Activated CD8-positive, alpha-beta T cell treated with anti-CD3 and anti-CD28 coated beads, Interleukin-2, amount 10 ng/mL, durations not matched to agents 7 days and 5 days (primary cell): ENCODE data around the gene ENTREP1. TPM values are rescaled to one million over a fixed set of nuclear protein-coding genes. Genes with fewer than 3 reads are reported as not detected.

Source experiments
- ATAC-seq: fragments of 150-1000 bp; cut with Tn5 transposase; one replicate; pipeline ENCODE4 v1.10.0; 2021; ENCODE audit warnings: moderate library complexity
- CTCF ChIA-PET: fragments of 350-600 bp; sonication (Branson Sonifier 250); formaldehyde crosslinking; loops from one replicate; lab custom pipeline; 2021; ENCODE audit warnings: antibody characterized with exemption; lab: Charles Lee
- POLR2A ChIA-PET: fragments of 350-600 bp; sonication (Branson Sonifier 250); formaldehyde crosslinking; loops from one replicate; lab custom pipeline; 2021; ENCODE audit warnings: antibody characterized with exemption; lab: Charles Lee
- DNase-seq: peaks from one replicate; pipeline ENCODE4 v3.0.0-alpha.2; 2020
- H3K27ac Mint-ChIP-seq: one replicate; pipeline ENCODE4 v1.8.0; 2021; ENCODE audit warnings: mild to moderate bottlenecking, mixed read lengths
- H3K27me3 Mint-ChIP-seq: one replicate; pipeline ENCODE4 v1.8.0; 2021; ENCODE audit warnings: low read depth, mixed read lengths
- H3K36me3 Mint-ChIP-seq: one replicate; pipeline ENCODE4 v1.8.0; 2021; ENCODE audit warnings: low read depth, mixed read lengths
- H3K4me1 Mint-ChIP-seq: one replicate; pipeline ENCODE4 v1.8.0; 2021; ENCODE audit warnings: low read depth, mixed read lengths
- H3K4me3 Mint-ChIP-seq: one replicate; pipeline ENCODE4 v1.8.0; 2021; ENCODE audit warnings: mild to moderate bottlenecking, mixed read lengths
- H3K9me3 Mint-ChIP-seq: one replicate; pipeline ENCODE4 v1.8.0; 2022; ENCODE audit warnings: mixed read lengths; ENCODE audit not compliant: insufficient read depth
- total RNA-seq, 2 experiments: library from RNA; stranded (reverse); gene quantifications; one replicate each; pipeline ENCODE4 v1.2.3, GENCODE V29; 2021

Gene ENTREP1
- total RNA-seq, 2 experiments from 2014 or later: not detected

- CTCF ChIA-PET: no interaction called here
- no peaks in the 10 kb centered on the region for H3K9me3 Mint-ChIP-seq
- POLR2A ChIA-PET: no interaction called here
- H3K27me3 Mint-ChIP-seq: peaks cover 3% of the 10 kb centered on the region
- no peaks in the 10 kb centered on the region for H3K36me3 Mint-ChIP-seq
- ATAC-seq: no peak
- DNase-seq: no peak
- H3K27ac Mint-ChIP-seq: no peak overlapping the region
- H3K4me1 Mint-ChIP-seq: no peaks in the 10 kb centered on the region
- no peak overlapping the region for H3K4me3 Mint-ChIP-seq
Observed at GRCh38 chr9:69379270-69379982, 54.4 kb downstream of the ENTREP1 start.

- ATAC-seq (no peak), DNase-seq (no peak)
- no peaks in the 10 kb centered on the region for H3K27me3 Mint-ChIP-seq
- ChIA-PET CTCF (no interaction called here), POLR2A (no interaction called here)
- no peak overlapping the region for H3K27ac Mint-ChIP-seq
- no peaks in the 10 kb centered on the region for H3K36me3 Mint-ChIP-seq
- no peak overlapping the region for H3K4me3 Mint-ChIP-seq
- no peaks in the 10 kb centered on the region for H3K4me1 Mint-ChIP-seq
- H3K9me3 Mint-ChIP-seq: no peaks in the 10 kb centered on the region
Observed at GRCh38 chr9:69380301-69380700, 55.3 kb downstream of the ENTREP1 start.

GRCh38 chr9:69380811-69381210 is 55.8 kb downstream of the ENTREP1 start:
- no peaks in the 10 kb centered on the region for H3K27me3 Mint-ChIP-seq
- no peak for ATAC-seq
- POLR2A ChIA-PET: no interaction called here

GRCh38 chr9:69382135-69382534 is 57.1 kb downstream of the ENTREP1 start:
- ChIA-PET CTCF (no interaction called here), POLR2A (no interaction called here)
- Mint-ChIP-seq H3K4me3 (no peak overlapping the region), H3K4me1 (no peaks in the 10 kb centered on the region), H3K36me3 (no peaks in the 10 kb centered on the region), H3K9me3 (no peaks in the 10 kb centered on the region), H3K27me3 (peaks cover 2% of the 10 kb centered on the region), H3K27ac (no peak overlapping the region)
- no peak for DNase-seq
- ATAC-seq: no peak

More at GRCh38 chr9:69380811-69381210, 55.8 kb downstream of the ENTREP1 start:
- Mint-ChIP-seq H3K36me3 (no peaks in the 10 kb centered on the region), H3K27ac (no peak overlapping the region), H3K4me1 (no peaks in the 10 kb centered on the region), H3K9me3 (no peaks in the 10 kb centered on the region), H3K4me3 (no peak overlapping the region)
- DNase-seq: no peak
- CTCF ChIA-PET: no interaction called here

GRCh38 chr9:69385581-69386033 is 60.6 kb downstream of the ENTREP1 start:
- H3K4me3 Mint-ChIP-seq: no peak overlapping the region
- no peaks in the 10 kb centered on the region for H3K9me3 Mint-ChIP-seq
- ATAC-seq (no peak), DNase-seq (no peak)
- CTCF ChIA-PET: no interaction called here
- no peaks in the 10 kb centered on the region for H3K4me1 Mint-ChIP-seq
- no peaks in the 10 kb centered on the region for H3K36me3 Mint-ChIP-seq
- H3K27ac Mint-ChIP-seq: no peak overlapping the region
- peaks cover 2% of the 10 kb centered on the region for H3K27me3 Mint-ChIP-seq
- POLR2A ChIA-PET: no interaction called here

GRCh38 chr9:69386651-69387050 is 61.6 kb downstream of the ENTREP1 start:
- Mint-ChIP-seq H3K36me3 (no peaks in the 10 kb centered on the region), H3K27ac (no peak overlapping the region), H3K27me3 (peaks cover 2% of the 10 kb centered on the region), H3K4me1 (no peaks in the 10 kb centered on the region), H3K9me3 (no peaks in the 10 kb centered on the region), H3K4me3 (no peak overlapping the region)
- ChIA-PET CTCF (no interaction called here), POLR2A (no interaction called here)
- ATAC-seq (no peak), DNase-seq (no peak)

- CTCF ChIA-PET: no interaction called here
- Mint-ChIP-seq H3K4me1 (no peaks in the 10 kb centered on the region), H3K36me3 (no peaks in the 10 kb centered on the region), H3K27me3 (peaks cover 2% of the 10 kb centered on the region), H3K9me3 (no peaks in the 10 kb centered on the region), H3K4me3 (no peak overlapping the region), H3K27ac (no peak overlapping the region)
- POLR2A ChIA-PET: no interaction called here
- no peak for ATAC-seq
- no peak for DNase-seq
Observed at GRCh38 chr9:69388596-69388995, 63.6 kb downstream of the ENTREP1 start.

GRCh38 chr9:69389437-69389995 is 64.5 kb downstream of the ENTREP1 start:
- DNase-seq (no peak), ATAC-seq (no peak)
- ChIA-PET POLR2A (no interaction called here), CTCF (interaction anchor here (1.4 kb wide), 1 partner anchor 33 kb away, joined by 4 read pairs; no protein-coding TSS in a partner anchor)
- no peaks in the 10 kb centered on the region for H3K36me3 Mint-ChIP-seq
- H3K4me3 Mint-ChIP-seq: no peak overlapping the region
- H3K9me3 Mint-ChIP-seq: no peaks in the 10 kb centered on the region
- H3K4me1 Mint-ChIP-seq: no peaks in the 10 kb centered on the region
- H3K27ac Mint-ChIP-seq: no peak overlapping the region
- H3K27me3 Mint-ChIP-seq: peaks cover 2% of the 10 kb centered on the region

GRCh38 chr9:69391487-69391886 is 66.5 kb downstream of the ENTREP1 start:
- H3K36me3 Mint-ChIP-seq: no peaks in the 10 kb centered on the region
- POLR2A ChIA-PET: no interaction called here
- no peaks in the 10 kb centered on the region for H3K9me3 Mint-ChIP-seq
- H3K27me3 Mint-ChIP-seq: peaks cover 2% of the 10 kb centered on the region
- no peak for DNase-seq
- no peak overlapping the region for H3K27ac Mint-ChIP-seq
- H3K4me1 Mint-ChIP-seq: no peaks in the 10 kb centered on the region
- no peak for ATAC-seq
- CTCF ChIA-PET: no interaction called here
- no peak overlapping the region for H3K4me3 Mint-ChIP-seq

GRCh38 chr9:69391946-69392345 is 66.9 kb downstream of the ENTREP1 start:
- no peaks in the 10 kb centered on the region for H3K4me1 Mint-ChIP-seq
- CTCF ChIA-PET: no interaction called here
- H3K4me3 Mint-ChIP-seq: no peak overlapping the region
- no peak overlapping the region for H3K27ac Mint-ChIP-seq
- no peak for DNase-seq
- no peaks in the 10 kb centered on the region for H3K9me3 Mint-ChIP-seq
- no peak for ATAC-seq
- H3K27me3 Mint-ChIP-seq: no peaks in the 10 kb centered on the region
- no peaks in the 10 kb centered on the region for H3K36me3 Mint-ChIP-seq
- POLR2A ChIA-PET: no interaction called here

- Mint-ChIP-seq H3K9me3 (no peaks in the 10 kb centered on the region), H3K4me1 (no peaks in the 10 kb centered on the region), H3K27me3 (no peaks in the 10 kb centered on the region), H3K36me3 (no peaks in the 10 kb centered on the region), H3K4me3 (no peak overlapping the region), H3K27ac (no peak overlapping the region)
- POLR2A ChIA-PET: no interaction called here
- DNase-seq (no peak), ATAC-seq (no peak)
- CTCF ChIA-PET: no interaction called here
Observed at GRCh38 chr9:69392826-69393225, 67.8 kb downstream of the ENTREP1 start.

GRCh38 chr9:69393425-69393824 is 68.4 kb downstream of the ENTREP1 start:
- POLR2A ChIA-PET: no interaction called here
- no peak for ATAC-seq

More at GRCh38 chr9:69393425-69393824, 68.4 kb downstream of the ENTREP1 start:
- H3K27me3 Mint-ChIP-seq: no peaks in the 10 kb centered on the region
- no peak overlapping the region for H3K4me3 Mint-ChIP-seq
- DNase-seq: no peak
- no peak overlapping the region for H3K27ac Mint-ChIP-seq
- CTCF ChIA-PET: no interaction called here
- no peaks in the 10 kb centered on the region for H3K9me3 Mint-ChIP-seq
- no peaks in the 10 kb centered on the region for H3K4me1 Mint-ChIP-seq
- no peaks in the 10 kb centered on the region for H3K36me3 Mint-ChIP-seq
